HG03175 (cell line): ENCODE data around the gene E2F3.
"Not testable (repeated sequence)": the region's sequence is repeated elsewhere in the genome, so short reads cannot be mapped to it uniquely, and the experiment has no call there.

Experiments
- ATAC-seq: cut with Tn5 transposase; IDR thresholded peaks from one replicate; pipeline ENCODE4 v1.9.1; 2021; ENCODE audit warnings: mild to moderate bottlenecking, moderate library complexity; ENCODE audit not compliant: unreplicated experiment

Gene E2F3

DNA sequence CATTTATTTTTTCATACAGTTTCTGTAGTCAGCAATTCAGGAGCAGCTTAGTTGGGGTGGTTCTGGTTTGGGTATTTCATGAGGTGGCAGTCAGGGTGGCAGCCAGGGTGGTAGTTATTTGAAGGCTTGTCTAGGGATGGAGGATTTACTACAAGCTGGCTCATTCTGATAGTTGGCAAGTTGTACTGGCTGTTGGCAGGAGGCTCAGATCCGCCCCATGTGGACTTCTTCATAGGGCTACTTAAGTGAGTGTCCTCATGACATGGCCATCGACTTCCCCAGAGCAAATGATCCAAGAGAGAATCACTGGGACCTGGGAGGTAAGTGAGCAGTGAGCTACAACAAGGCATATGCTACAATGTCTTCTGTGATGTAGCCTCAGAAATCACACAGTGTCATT is 110.2 kb downstream of the E2F3 start:
- no peak for ATAC-seq

DNA sequence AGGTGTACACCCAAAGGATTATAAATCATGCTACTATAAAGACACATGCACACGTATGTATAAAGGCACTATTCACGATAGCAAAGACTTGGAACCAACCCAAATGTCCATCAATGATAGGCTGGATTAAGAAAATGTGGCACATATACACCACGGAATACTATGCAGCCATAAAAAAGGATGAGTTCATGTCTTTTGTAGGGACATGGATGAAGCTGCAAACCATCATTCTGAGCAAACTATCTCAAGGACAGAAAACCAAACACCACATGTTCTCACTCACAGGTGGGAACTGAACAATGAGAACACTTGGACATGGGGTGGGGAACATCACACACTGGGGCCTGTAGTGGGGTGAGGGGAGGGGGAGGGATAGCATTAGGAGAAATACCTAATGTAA is 123.5 kb downstream of the E2F3 start:
- ATAC-seq: not testable (repeated sequence)

DNA sequence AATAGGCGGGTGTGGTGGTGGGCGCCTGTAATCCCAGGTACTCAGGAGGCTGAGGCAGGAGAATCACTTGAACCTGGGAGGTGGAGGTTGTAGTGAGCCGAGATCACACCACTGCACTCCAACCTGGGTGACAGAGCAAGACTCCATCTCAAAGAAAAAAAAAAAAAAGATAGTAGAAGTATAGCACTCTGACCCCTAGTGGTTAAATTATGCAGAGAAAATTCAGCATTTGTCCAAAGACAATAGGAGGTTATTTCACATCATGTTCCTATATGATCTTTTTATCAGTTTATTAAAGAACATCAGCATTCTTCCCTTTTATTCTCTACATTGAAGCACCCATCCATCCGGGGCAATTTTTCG is 127.4 kb downstream of the E2F3 start:
- peak; percentile 62 for ATAC-seq

DNA sequence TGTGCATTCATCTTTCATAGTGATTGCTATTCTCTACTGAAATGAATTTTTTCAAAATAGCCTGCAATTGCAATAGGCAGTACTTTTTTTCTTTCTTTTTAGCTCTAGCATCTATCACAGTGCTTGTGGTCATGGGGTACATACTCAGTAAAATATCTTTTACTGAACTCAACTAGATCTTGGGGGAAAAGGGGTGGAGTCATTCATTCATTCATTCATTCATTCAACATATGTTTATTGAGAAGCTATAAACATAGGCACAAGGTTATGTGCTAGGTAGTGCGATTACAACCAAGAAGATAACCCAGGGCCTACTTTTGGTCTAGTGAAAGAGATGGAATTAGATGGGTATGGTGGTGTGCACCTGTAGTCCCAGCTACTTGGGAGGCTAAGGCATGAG is 131.2 kb downstream of the E2F3 start:
- no peak for ATAC-seq

DNA sequence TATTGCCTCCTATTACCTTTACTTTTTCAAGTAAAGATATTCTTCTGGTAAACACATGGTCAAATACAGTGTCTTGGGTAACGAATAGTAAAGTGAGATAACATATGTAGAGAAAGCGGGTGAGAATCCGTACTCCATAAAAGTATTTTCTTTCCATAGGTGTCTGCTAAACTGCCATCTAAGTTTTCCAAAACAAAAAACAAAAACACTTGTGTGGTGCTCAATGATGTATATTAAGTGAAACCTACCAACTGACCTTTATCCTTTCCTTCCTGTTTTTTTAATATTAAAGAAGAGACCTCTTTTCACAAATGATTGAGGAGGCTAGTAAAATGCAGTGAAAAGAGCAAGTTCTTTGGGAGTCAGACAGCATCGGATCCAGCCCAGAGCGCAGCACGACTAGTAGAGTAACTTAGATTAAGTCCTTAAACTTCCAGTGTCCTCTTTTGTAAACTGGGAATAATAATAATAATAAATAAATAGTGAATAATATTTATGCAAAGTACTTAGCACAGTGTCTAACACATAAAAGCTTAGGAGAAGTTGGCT is 132.1 kb downstream of the E2F3 start:
- no peak for ATAC-seq

GRCh38 chr6:20534295-20535262 is 132.9 kb downstream of the E2F3 start, which contains the start of gene CDKAL1:
Gene CDKAL1 (plus strand): TSS chr6:20534457. CDS start chr6:20546351, 11,894 bp downstream.
- ATAC-seq: peak; percentile 83

DNA sequence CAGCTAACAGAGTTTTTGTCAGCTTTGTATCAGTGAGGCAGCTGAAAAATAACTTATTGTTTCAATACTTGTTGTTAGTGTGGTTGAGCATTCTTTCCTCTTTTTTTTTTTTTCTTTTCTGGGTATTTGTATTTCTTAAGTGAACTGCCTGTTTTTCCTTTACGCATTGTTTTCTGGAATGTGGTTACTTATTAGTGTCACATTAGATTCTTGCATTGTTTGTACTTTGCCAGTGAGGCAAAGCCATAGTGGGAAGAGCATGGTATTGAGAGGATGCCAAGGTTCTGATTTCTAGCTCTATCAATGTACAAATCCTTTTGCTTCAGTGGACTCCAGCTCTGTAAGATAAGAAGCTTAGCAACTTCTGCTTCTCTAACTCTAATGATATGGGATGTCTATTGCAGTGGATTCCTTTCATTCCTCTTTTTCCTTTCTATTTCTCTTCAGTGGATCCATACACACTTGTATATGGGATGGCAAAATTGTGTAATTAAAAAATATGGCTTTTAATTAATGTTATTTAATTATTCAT is 136.5 kb downstream of the E2F3 start:
- ATAC-seq: no peak

DNA sequence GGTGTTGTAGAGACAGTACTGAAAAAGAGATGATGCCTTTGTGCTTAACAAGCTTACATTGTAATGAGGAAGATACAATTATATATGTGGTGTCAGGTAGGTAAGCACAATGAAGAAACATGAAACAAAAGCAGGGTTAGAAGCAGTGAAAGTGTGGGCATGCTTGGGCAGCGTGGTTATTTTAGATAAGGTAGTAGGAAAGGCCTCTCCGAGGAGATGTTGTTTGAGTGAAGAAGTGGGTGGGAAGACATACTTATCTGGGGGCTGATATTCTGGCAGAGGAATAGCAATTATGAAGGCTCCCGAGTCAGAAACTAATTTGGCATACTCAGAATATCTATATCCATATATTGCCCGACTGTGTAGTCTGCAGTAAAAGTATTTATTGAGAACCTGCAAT is 137.2 kb downstream of the E2F3 start:
- no peak for ATAC-seq

DNA sequence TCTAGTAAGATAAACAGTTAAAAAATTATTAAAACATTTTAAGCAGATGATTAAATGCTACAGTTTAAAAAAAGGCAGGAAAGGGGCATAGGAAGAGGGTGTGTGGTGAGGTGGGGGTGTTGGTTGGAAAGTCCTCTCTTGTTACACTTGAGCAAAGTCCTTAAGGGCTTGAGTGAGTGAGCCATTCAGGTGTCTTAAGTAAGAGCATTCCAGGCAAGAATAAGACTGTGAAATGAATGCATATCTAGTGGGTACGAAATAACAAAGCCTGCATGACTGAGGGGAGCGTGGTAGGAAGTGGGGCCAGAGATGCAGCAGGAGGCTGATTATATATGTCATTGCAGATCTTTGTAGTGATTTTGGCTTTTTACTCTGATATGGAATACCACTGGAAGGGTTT is 137.7 kb downstream of the E2F3 start:
- ATAC-seq: no peak

DNA sequence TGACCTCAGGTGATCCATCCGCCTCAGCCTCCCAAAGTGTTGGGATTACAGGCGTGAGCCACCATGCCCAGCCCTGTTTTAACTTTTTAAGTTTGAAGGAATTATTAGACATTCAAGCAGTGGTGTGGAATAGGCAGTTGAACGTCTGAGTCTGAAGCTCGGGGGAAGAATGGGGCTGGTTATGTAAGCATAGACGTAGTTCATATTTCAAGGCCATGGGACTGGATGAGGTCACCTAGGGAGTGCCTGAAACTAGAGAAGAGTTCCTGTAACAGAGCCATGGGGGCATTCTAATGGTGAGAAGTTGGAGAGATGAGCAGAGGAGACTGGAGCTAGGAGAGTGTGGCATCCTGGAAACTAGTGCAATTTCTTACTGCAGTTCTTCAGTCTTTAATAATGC is 139.0 kb downstream of the E2F3 start:
- ATAC-seq: no peak

DNA sequence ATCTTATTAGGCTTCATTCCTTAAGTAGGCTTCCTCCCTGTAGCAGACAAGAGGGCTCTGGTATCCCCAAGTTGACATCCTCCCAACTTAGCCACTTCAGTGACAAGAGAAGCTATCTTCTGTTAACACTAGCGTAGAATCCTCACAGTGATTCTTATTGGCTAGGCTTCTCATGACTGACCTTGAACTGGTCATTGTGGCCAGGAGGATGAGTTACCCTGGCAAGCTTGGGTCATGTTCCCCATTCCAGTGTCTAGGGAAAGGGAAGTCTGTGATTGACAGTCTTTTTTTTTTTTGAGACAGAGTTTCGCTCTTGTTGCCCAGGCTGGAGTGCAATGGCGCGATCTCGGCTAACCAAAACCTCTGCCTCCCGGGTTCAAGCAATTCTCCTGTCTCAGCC is 139.7 kb downstream of the E2F3 start:
- ATAC-seq: no peak

- ATAC-seq: peak; percentile 99
Observed at GRCh38 chr6:20542927-20543602, 141.4 kb downstream of the E2F3 start.
